HG02973 (cell line): ENCODE measurements around the gene PICK1.

Experiments
- ATAC-seq: cut with Tn5 transposase; IDR thresholded peaks from one replicate; pipeline ENCODE4 v1.9.1; 2021; ENCODE audit warnings: moderate library complexity; ENCODE audit not compliant: unreplicated experiment

The PICK1 gene

DNA sequence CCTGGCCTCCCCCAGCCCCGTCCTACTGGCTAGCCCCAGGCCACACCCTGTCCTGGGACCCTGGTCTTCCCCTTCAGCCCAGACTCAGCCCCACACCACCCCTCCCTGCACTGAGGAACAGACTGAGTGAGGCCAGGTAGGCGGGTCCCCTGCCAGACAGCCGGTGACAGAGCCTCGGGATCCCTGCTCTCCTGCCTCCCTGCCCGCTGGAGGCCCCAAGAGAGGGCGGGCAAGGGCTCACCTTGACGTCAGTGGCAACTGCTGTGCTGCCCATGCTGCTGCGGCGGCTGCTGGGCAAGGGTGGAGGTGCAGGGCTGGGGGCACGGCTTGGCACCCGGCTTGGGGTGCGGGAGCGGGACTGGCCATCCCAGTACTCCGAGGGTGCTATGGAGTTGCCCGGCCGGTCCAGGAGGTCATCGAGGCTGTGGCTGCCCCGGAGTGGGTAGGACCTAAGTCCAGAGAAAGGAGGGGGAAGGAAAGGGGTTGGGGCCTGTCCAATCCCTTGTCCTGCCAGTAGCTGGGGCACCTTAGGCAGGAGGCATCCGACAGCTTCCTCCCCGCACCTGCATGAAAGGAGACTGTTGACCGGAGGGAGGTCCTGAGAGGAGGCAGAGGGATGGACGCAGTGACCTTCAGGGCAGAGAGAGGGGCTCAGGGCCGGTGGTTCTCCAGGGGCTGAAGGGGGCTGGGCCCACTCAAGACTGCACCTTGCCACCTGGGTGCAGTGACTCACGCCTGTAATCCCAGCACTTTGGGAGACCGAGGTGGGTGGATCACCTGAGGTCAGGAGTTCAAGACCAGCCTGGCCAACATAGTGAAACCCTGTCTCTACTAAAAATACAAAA lies 29.0 kb downstream of the PICK1 start:
- ATAC-seq, result no peak

DNA sequence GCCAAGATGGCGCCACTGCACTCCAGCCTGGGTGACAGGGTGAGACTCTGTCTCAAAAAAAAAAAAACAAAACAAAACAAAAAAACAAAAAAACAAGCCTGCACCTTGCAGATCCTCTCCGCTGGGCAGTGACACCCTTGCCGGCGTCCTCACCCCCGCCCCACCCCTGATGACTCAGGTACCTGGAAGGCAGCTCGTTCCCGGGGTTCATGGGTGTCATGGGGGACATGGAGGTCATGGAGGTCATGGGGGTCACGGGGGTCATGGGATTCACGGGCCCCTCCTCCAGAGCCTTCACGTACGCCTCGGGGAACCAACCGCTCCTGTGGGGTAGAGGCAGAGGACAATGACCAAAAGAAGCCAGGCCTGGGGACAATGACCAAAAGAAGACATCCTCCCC lies 29.7 kb downstream of the PICK1 start:
- no peak for ATAC-seq

DNA sequence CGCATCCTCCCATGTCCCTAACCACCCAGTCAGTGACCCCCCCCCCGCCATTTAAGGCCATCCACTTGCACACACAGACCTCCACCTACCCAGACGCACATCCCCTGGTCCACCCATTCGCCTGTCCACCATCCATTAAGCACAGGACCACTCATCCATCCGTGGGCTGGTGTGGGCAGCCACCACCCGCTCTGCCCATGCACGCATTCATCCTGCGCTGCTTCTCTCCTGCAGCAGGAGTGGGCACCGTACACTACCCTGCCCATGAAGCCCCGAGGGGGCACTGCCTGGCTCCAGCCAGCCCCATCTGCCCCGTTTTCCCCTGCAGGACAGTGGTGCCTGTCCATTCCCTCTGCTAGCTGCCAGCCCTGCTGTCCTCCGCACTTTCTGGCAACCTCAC lies 30.7 kb downstream of the PICK1 start:
- no peak for ATAC-seq

- ATAC-seq, result no peak
Measured at GRCh38 chr22:38088629-38089473, 31.6 kb downstream of the PICK1 start.

DNA sequence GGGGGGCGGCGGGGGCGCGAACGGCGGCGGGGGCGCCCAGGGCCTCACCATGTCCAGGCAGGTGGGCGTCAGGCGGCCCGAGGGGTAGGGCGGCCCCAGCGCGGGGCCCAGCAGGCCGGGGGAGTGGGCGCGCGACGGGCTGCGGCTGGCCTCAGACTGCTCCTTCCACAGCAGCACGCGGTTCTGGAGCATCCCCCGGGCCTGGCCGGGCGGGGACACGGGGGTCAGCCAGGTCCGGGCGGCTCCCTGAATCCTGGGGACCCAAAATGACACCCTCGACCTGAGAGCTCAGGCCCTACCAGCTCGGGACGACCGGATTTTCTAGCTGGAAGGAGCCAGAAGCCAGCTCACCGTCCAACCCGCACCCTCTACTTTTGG lies 32.3 kb downstream of the PICK1 start:
- no peak for ATAC-seq

DNA sequence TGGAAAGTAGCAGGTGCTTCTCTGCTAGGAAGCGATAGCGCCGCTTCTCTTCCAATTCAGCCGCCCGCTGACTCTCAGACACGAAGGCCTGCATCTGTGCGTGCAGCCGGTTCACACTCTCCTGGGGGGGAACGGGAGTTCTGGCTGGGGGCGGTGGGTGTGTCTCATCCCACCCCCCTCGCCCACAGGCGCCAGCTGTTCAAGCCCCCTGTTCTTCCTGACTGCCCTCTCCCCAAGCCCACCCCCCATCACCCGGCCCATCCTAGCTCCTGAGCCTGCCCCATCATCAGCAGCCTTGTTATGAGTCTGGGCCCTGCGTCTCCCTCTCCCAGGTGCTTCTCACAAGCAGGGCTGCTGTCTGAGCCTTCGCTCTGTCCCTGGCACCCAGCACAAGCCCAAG lies 39.9 kb downstream of the PICK1 start:
- no peak for ATAC-seq

DNA sequence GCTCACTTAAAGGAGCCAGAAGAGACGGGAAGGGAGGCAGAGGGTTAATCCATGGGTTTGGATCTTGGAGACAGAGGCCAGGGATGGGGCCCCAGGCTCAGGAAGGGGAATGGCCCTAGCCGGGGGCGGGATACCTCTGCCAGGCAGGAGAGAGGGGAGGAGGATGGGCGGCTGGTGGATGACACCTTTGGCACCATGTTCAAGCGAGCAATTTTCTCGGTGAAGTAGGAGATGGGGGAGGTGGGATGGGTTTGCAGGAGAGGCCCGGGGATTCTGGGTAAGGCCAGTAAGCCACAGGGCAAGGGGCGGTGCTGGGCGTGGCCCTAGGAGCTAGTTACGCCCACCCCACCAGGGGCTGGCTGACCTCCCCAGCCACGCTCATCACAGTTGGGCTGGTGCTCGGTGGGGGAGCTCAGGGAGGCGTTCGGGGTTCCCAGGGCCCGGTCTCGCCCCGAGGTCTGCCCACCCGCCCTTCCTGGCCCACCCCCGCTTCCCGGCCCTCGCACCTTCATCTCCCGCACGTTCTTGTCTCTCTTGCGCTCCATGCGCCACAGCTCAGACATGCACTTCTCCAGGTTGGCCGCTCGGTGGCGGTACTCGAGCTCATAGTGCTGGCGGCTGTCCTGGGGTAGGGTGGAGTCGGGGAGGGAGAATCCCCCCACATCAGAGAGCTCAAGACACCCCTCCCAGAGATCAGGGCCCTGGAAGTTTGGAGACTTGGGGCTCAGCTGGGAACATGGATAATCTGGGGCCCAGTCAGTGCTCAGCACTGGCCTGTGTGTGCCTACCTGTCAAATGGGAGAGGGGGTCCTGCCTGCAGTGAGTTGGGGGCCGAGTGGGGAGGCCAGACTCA lies 40.6 kb downstream of the PICK1 start:
- no peak for ATAC-seq

DNA sequence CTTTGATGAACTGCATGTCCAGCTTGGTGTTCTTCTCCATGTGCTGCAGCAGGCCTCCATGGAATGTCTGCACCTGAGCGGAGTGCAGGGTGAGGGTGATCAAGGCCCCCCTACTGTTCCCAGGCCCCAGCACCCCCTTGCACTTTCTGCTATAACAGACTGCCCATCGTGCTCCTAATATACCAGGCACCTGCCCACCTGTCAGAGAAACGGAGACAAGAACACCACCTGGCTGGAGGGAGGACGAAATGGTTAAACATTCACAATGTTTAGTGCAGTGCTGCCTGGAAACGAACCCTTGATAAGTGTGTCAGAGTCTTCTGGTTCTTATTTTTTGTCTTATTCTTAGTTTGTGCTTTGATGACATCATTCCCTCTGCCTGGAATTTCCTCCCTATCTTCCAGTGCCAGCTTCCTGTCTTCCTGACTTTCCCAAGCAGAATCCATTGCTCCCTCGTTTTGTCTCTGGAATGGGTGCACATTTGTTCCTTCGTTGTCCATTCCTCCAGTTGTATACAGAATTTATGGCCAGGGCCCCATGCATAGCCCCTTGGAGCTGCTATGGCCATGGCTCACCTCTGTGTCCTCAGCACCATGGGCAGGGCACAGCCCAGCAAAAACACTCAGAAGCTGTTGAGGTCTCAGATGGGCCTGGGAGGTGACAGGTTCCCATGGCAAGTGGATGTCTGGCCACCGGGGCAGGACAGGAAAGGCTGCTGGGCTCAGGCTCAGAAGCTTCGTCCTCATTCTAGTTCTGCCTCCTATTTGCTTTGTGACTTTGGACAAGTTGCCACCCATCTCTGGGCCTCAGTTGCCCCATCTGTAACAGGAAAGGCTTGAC lies 41.4 kb downstream of the PICK1 start:
- ATAC-seq, result no peak

GRCh38 chr22:38103641-38104040 lies 46.4 kb downstream of the PICK1 start:
- ATAC-seq, result no peak

DNA sequence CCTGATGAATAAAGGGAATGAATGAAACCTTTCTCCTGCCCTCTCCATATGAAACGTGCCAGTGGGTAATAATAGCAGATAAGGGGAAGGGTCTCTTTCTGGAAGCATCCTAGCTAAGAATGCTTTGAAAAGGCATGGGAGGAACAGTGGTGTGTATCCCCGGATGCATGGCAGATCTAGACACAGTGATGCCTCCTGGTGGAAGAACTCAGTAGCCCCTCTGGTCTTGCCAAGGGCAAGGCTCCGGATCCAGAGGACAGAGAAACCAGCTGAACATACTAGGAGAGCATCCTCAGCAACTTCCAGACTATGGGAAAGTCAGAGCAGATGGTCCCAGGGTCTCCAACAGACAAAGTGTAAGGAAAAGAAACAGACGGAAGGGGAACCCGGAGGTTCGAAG lies 46.9 kb downstream of the PICK1 start:
- ATAC-seq, result no peak

GRCh38 chr22:38106814-38107578 lies 49.8 kb downstream of the PICK1 start:
- no peak for ATAC-seq

- ATAC-seq, result no peak
Measured at GRCh38 chr22:38107692-38108515, 50.7 kb downstream of the PICK1 start.

GRCh38 chr22:38108561-38109319 lies 51.5 kb downstream of the PICK1 start:
- no peak for ATAC-seq

DNA sequence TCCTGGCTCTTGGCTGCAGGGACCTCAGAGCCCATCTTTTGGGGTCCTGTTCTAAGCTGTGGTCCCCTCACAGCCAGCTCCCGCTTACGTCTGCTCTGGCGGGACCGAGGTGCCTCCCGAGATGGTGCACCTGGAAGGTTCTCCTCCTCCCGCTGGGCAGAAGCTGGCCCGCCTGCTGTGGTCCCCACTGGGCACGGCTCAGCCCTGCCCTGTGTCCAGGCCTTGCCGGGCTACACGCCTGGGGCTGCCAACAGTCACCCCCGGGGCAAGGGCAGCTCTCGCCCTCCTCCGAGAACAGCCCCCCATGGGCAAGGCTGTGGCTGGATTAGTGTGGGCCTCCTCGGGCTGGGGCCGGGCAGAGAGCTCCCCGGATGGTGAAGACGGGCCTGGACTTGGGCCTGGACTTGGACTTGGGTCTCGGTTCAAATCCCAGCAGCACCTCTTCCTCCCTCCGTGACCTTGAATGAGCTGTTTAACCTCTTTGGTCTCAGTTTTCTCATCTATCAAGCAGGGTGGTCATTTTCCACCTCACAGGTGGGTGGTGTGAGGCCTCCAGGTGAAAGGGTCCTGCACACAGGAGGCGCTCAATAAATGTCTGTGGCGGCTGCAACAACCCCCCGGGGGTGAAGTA lies 52.3 kb downstream of the PICK1 start:
- no peak for ATAC-seq

DNA sequence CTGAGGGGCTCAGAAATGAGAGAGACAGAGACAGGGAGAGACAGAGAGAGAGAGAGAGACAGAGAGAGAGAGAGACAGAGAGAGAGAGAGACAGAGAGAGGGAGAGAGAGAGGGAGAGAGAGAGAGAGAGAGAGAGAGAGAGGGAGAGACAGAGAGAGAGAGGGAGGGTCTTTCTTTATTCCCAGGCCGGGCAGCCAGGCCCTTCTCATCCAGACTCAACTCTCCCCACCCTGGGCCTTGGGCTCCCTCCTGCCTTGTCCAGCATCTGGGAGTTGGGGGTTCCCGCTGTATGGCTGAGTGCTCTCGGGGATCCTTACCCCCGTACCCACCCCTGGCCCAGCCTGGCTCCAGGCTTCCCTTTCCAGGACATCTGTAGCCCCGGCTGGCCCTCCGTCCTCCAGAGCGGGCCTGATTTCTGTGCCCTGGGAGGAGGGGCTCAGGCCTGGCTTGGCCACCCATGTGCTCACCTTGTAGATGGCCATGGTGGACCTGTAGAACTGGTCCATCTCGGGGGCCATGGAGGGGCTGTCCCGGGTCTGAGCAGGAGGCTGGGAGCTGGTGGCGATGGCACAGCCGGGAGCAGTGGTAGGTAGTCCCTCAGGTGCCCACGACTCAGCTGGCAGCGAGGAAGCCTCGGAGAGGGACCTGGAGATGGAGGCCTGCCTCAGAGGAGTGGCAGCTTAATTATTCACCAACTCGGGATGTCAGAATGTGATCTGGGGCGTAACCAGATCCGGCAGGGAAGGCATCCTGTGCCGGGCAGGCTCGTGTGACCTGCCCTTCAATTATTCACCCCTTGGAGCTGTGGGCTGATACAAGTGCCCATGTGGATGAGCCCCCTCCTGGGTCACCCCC lies 53.0 kb downstream of the PICK1 start, which contains the start of gene BAIAP2L2:
Gene BAIAP2L2 (minus strand): TSS at position 677 of the 855 bp plus-strand sequence. CDS start 159 bp downstream, at position 518.
- no peak for ATAC-seq
